Esophagus squamous epithelium (tissue), 5 donors: Measurements from ENCODE around the gene FBXO33. TPM values are rescaled to one million over a fixed set of nuclear protein-coding genes. Genes with fewer than 3 reads are reported as not detected.
"Not testable (repeated sequence)": the region's sequence is repeated elsewhere in the genome, so short reads cannot be mapped to it uniquely, and the experiment has no call there.

Experiments
- DNase-seq: peaks from one replicate; lab custom pipeline; 2025; lab: John Stamatoyannopoulos, UW
- H3K27ac ChIP-seq, 4 donors: fragments of 200-600 bp; sonication (generic); one replicate each; pipeline ENCODE4 v1.5.1; 2016 to 2019; ENCODE audit warnings: mild to moderate bottlenecking in 1 of 4
- H3K27me3 ChIP-seq, 4 donors: fragments of 200-600 bp; sonication (generic); 1 replicate in 3 of 4; 2 replicates in 1 of 4; pipeline versions ENCODE4 v1.5.1 to v1.6.0; 2017 to 2021; ENCODE audit warnings: antibody characterized with exemption in 1 of 4
- H3K36me3 ChIP-seq, 3 donors: fragments of 200-600 bp; sonication (generic); one replicate each; pipeline ENCODE4 v1.5.1; 2016 to 2019
- H3K4me1 ChIP-seq, 3 donors: fragments of 200-600 bp; sonication (generic); one replicate each; pipeline ENCODE4 v1.5.1; 2017 to 2019
- H3K4me3 ChIP-seq, 4 donors: fragments of 200-600 bp; sonication (generic); 1 replicate in 3 of 4; 2 replicates in 1 of 4; pipeline ENCODE4 v1.5.1; 2016 to 2019; ENCODE audit warnings: mild to moderate bottlenecking in 2 of 4, moderate library complexity in 1 of 4
- H3K9me3 ChIP-seq, 3 donors: fragments of 200-600 bp; sonication (generic); one replicate each; pipeline ENCODE4 v1.5.1; 2016 to 2019
- POLR2A ChIP-seq, 4 donors: fragments of 450-650 bp; IDR thresholded peaks; one replicate each; pipeline ENCODE4 v1.6.1; 2017; ENCODE audit warnings: antibody characterized with exemption in 4 of 4, mild to moderate bottlenecking in 4 of 4, moderate library complexity in 3 of 4
- WGBS, 2 donors: methylation state at CpG; one replicate each; pipeline ENCODE4 v1.1.5; 2018; 5-methylcytosine and 5-hydroxymethylcytosine counted together
- intact Hi-C: fragments of 100-400 bp; cut with DNase I; formaldehyde crosslinking; loops from one replicate; pipeline ENCODE4 v1.15.0; 2022
- total RNA-seq, 4 donors: library from RNA; depleted of rRNA; stranded (reverse); fragments of >200 nt; gene quantifications; one replicate each; pipeline ENCODE4 v1.1.0, GENCODE V29; 2016
- TF ChIP-seq, protein P1 (sequence below), 6 experiments: fragments of 450-650 bp in 4 of 6; fragments of 200-600 bp in 2 of 6; sonication (generic) in 2 of 6; IDR thresholded peaks; one replicate each; pipeline ENCODE4 v1.5.1; 2016 to 2019; ENCODE audit warnings: antibody characterized with exemption in 6 of 6, mild to moderate bottlenecking in 4 of 6, moderate library complexity in 4 of 6
- donor health status: DM: yes; HTN: yes; CAD: no.

FBXO33 gene
- total RNA-seq, 4 donors from 2014 or later, result 4.8 to 10.1 (median 9.0) TPM

DNA sequence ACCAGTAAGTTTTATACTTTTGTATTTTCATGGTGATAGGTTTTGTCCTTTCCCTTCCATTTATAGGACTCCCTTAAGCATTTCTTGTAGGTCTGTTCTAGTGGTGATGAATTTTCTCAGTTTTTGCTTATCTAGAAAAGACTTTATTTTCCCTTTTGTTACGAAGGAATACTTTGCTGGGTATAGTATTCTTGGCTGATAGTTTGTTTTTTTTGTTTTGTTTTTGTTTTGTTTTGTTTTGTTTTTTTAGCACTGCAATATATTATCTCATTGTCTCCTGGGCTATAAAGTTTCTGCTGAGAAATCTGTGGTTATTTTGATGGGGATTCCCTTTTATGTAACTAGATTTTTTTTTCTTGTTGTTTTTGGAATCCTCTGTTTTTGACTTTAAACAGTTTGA lies 67.7 kb downstream of the FBXO33 start:
- no peak overlapping the region for H3K27ac ChIP-seq
- no peaks in the 10 kb centered on the region for H3K27me3 ChIP-seq
- peaks cover 0 to 56% (median 0%) of the 10 kb centered on the region in 3 donors for H3K36me3 ChIP-seq
- H3K9me3 ChIP-seq, result peaks cover 0 to 13% (median 10%) of the 10 kb centered on the region in 3 donors
- no peak for DNase-seq
- peaks cover 0 to 4% (median 0%) of the 10 kb centered on the region in 3 donors for H3K4me1 ChIP-seq
- WGBS, 2 donors, result 83 to 95% methylated on average over 1 of the region's 1 CpG
- no peak overlapping the region for H3K4me3 ChIP-seq
- TF ChIP-seq, protein P1, sequence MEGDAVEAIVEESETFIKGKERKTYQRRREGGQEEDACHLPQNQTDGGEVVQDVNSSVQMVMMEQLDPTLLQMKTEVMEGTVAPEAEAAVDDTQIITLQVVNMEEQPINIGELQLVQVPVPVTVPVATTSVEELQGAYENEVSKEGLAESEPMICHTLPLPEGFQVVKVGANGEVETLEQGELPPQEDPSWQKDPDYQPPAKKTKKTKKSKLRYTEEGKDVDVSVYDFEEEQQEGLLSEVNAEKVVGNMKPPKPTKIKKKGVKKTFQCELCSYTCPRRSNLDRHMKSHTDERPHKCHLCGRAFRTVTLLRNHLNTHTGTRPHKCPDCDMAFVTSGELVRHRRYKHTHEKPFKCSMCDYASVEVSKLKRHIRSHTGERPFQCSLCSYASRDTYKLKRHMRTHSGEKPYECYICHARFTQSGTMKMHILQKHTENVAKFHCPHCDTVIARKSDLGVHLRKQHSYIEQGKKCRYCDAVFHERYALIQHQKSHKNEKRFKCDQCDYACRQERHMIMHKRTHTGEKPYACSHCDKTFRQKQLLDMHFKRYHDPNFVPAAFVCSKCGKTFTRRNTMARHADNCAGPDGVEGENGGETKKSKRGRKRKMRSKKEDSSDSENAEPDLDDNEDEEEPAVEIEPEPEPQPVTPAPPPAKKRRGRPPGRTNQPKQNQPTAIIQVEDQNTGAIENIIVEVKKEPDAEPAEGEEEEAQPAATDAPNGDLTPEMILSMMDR (IDR thresholded peaks at IDR 0.05), result no peak
- TF ChIP-seq POLR2A (IDR thresholded peaks at IDR 0.05), result no peak
- intact Hi-C loops, result no loop called here

- Histone ChIP-seq H3K9me3 (peaks cover 0 to 13% (median 10%) of the 10 kb centered on the region in 3 donors), H3K36me3 (peaks cover 0 to 75% (median 0%) of the 10 kb centered on the region in 3 donors)
- H3K27me3 ChIP-seq, H3K4me1 ChIP-seq, DNase-seq, intact Hi-C loops, H3K27ac ChIP-seq, H3K4me3 ChIP-seq: not testable (repeated sequence)
- 89 to 90% methylated on average over 5 of the region's 5 CpGs for WGBS, 2 donors
These were observed 70.7 kb downstream of the FBXO33 start for GRCh38 chr14:39361556-39361955.

DNA sequence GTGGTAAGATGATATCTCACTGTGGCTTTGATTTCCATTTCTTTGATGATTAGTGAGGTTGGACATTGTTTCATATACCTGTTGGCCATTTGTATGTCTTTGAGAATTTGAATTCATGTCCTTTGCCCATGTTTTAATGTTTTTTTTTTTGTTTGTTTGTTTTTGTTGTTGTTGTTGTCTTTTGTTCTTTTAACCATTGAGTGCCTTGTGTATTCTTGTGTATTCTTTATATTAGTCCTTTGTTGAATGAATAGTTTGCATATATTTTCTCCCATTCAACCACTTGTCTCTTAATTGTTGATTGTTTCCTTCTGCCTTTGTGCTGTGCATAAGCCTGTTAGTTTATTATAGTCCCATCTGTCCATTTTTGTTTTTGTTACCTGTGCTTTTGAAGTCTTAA lies 71.9 kb downstream of the FBXO33 start:
- no peaks in the 10 kb centered on the region for H3K27me3 ChIP-seq
- DNase-seq, result no peak
- H3K36me3 ChIP-seq, result peaks cover 0 to 77% (median 0%) of the 10 kb centered on the region in 3 donors
- intact Hi-C loops, result no loop called here
- no peaks in the 10 kb centered on the region for H3K4me1 ChIP-seq
- TF ChIP-seq, protein P1 (IDR thresholded peaks at IDR 0.05), result no peak
- TF ChIP-seq POLR2A (IDR thresholded peaks at IDR 0.05), result no peak
- H3K27ac ChIP-seq, result no peak overlapping the region
- H3K9me3 ChIP-seq, result peaks cover 0 to 13% (median 10%) of the 10 kb centered on the region in 3 donors
- no peak overlapping the region for H3K4me3 ChIP-seq

DNA sequence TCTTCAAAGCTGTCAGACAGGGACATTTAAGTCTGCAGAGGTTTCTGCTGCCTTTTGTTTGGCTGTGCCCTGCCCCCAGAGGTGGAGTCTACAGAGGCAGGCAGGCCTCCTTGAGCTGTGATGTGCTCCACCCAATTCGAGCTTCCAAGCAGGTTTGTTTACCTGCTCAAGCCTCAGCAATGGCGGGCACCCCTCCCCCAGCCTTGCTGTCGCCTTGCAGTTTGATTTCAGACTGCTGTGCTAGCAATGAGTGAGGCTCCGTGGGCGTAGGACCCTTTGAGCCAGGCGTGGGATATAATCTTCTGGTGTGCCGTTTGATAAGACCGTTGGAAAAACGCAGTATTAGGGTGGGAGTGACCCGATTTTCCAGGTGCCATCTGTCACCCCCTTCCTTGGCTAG lies 73.2 kb downstream of the FBXO33 start:
- peaks cover 0 to 69% (median 0%) of the 10 kb centered on the region in 3 donors for H3K36me3 ChIP-seq
- H3K4me3 ChIP-seq, H3K4me1 ChIP-seq, H3K27me3 ChIP-seq, H3K27ac ChIP-seq, DNase-seq, H3K9me3 ChIP-seq, intact Hi-C loops: not testable (repeated sequence)
- 0 to 97% methylated on average over 1 to 5 of the region's 10 CpGs for WGBS, 2 donors

DNA sequence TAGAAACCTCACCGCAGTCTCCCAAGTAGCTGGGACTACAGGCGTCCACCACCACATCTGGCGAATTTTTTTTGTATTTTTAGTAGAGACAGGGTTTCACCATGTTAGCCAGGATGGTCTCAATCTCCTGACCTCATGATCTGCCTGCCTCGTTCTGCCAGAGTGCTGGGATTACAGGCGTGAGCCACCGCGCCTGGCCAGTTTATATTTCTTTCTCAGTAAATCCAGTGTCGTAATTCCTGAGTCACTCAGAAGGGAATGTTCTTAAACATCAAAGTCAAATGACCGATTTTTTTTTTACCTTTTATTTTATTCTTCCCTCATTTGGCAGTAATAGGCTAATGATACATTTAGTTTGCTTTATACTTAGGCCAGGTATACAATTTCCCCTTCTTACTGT lies 80.5 kb downstream of the FBXO33 start:
- no peaks in the 10 kb centered on the region for H3K27me3 ChIP-seq
- TF ChIP-seq POLR2A (IDR thresholded peaks at IDR 0.05), result no peak
- TF ChIP-seq, protein P1 (IDR thresholded peaks at IDR 0.05), result no peak
- H3K4me1 ChIP-seq, result no peaks in the 10 kb centered on the region
- no peak overlapping the region for H3K4me3 ChIP-seq
- intact Hi-C loops, result no loop called here
- WGBS, 2 donors, result 87 to 96% methylated on average over 9 of the region's 9 CpGs
- no peak overlapping the region for H3K27ac ChIP-seq
- DNase-seq, result no peak
- peaks cover 0 to 5% (median 0%) of the 10 kb centered on the region in 3 donors for H3K9me3 ChIP-seq
- H3K36me3 ChIP-seq, result peaks cover 0 to 78% (median 2%) of the 10 kb centered on the region in 3 donors

DNA sequence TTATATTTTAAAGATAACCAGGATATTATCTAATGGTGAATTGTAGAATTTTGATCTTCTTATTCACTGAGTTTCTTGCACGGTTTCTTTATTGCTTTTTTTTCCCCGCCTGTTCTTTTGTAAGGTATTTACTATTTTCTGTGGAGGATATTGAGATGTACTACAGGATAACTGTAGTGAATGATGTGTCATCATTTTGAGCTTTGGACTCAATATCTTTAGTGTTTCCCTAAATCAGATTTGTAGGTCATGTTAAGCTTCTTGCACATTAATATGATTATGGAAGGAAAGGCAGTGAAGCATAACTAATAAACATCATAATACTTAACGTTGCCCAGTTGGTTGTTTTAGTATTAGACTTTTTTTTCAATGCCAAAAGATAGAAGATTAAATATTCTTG lies 81.4 kb downstream of the FBXO33 start:
- Histone ChIP-seq H3K27me3 (no peaks in the 10 kb centered on the region), H3K9me3 (peaks cover 0 to 5% (median 0%) of the 10 kb centered on the region in 3 donors), H3K4me1 (no peaks in the 10 kb centered on the region), H3K27ac (no peak overlapping the region), H3K36me3 (peaks cover 0 to 85% (median 4%) of the 10 kb centered on the region in 3 donors), H3K4me3 (no peak overlapping the region)
- TF ChIP-seq, protein P1 (IDR thresholded peaks at IDR 0.05), result no peak
- TF ChIP-seq POLR2A (IDR thresholded peaks at IDR 0.05), result no peak
- intact Hi-C loops, result no loop called here
- WGBS, 2 donors, result 85 to 92% methylated on average over 3 of the region's 3 CpGs
- DNase-seq, result no peak

Other genes with a start within 250 kb of the FBXO33 start
- 10 to 100 TPM; 33.3 to 50.7 (median 38.7) TPM for gene MIA2, start 198.5 kb downstream of the FBXO33 start, total RNA-seq